22Rv1 (cell line): ENCODE results near the gene EIF4A3.

Source experiments
- H3K27ac ChIP-seq: fragments of 450-650 bp; 2 replicates; pipeline ENCODE4 v1.5.1; 2017
- CTCF ChIP-seq: fragments of 450-650 bp; IDR thresholded peaks from 2 replicates; pipeline ENCODE4 v1.5.1; 2017; ENCODE audit warnings: mild to moderate bottlenecking
- ZFX ChIP-seq: fragments of 450-650 bp; IDR thresholded peaks from 2 replicates; pipeline ENCODE4 v1.6.1; 2017; ENCODE audit warnings: antibody characterized with exemption, borderline replicate concordance

Gene EIF4A3

GRCh38 chr17:80108036-80108971 is 38.6 kb downstream of the EIF4A3 start:
- no peak overlapping the region for H3K27ac ChIP-seq
- TF ChIP-seq CTCF: no peak
- no peak for TF ChIP-seq ZFX

GRCh38 chr17:80107231-80108021 is 39.5 kb downstream of the EIF4A3 start:
- H3K27ac ChIP-seq: no peak overlapping the region
- TF ChIP-seq ZFX: no peak
- no peak for TF ChIP-seq CTCF

- H3K27ac ChIP-seq: no peak overlapping the region
- TF ChIP-seq CTCF: no peak
- no peak for TF ChIP-seq ZFX
These were observed 40.2 kb downstream of the EIF4A3 start for GRCh38 chr17:80106751-80107150.

- TF ChIP-seq CTCF (no peak), ZFX (no peak)
- no peak overlapping the region for H3K27ac ChIP-seq
These were observed 40.8 kb downstream of the EIF4A3 start for GRCh38 chr17:80106176-80106575.

- TF ChIP-seq CTCF: no peak
- TF ChIP-seq ZFX: no peak
- H3K27ac ChIP-seq: no peak overlapping the region
These were observed 41.2 kb downstream of the EIF4A3 start for GRCh38 chr17:80105762-80106161.

- no peak for TF ChIP-seq CTCF
- TF ChIP-seq ZFX: no peak
- no peak overlapping the region for H3K27ac ChIP-seq
These were observed 42.0 kb downstream of the EIF4A3 start for GRCh38 chr17:80104956-80105375.
